Measurements from ENCODE around the gene WDR82. TPM values are rescaled to one million over a fixed set of nuclear protein-coding genes. Genes with fewer than 3 reads are reported as not detected.

The WDR82 gene
- total and polyA plus RNA-seq, 12 donors, result 19.3 to 78.4 (median 69.4) TPM

- Histone ChIP-seq H3K4me3 (no peak overlapping the region), H3K27me3 (no peaks in the 10 kb centered on the region), H3K4me1 (peaks cover 0 to 8% (median 3%) of the 10 kb centered on the region in 9 donors), H3K36me3 (peaks cover 0 to 12% (median 0%) of the 10 kb centered on the region in 9 donors), H3K9me3 (no peaks in the 10 kb centered on the region), H3K27ac (no peak overlapping the region)
- TF ChIP-seq CTCF (IDR thresholded peaks at IDR 0.05), result no peak
- intact Hi-C loops (cut with DNase I), result no loop called here
- no peak for ATAC-seq
- DNase-seq, result no peak
Measured at GRCh38 chr3:52325686-52326085, 47.2 kb upstream of the WDR82 start.

- TF ChIP-seq CTCF (IDR thresholded peaks at IDR 0.05), result no peak
- intact Hi-C loops (cut with DNase I), result no loop called here
- Histone ChIP-seq H3K27ac (no peak overlapping the region), H3K27me3 (no peaks in the 10 kb centered on the region), H3K9me3 (no peaks in the 10 kb centered on the region), H3K4me3 (no peak overlapping the region), H3K4me1 (peaks cover 0 to 8% (median 3%) of the 10 kb centered on the region in 9 donors), H3K36me3 (peaks cover 0 to 17% (median 0%) of the 10 kb centered on the region in 9 donors)
- 94 to 96% methylated on average over 9 of the region's 9 CpGs for WGBS, 2 donors
- DNase-seq, result no peak
- no peak for ATAC-seq
Measured at GRCh38 chr3:52324676-52325075, 46.2 kb upstream of the WDR82 start.

GRCh38 chr3:52323526-52324295, 45.3 kb upstream of the WDR82 start:
- H3K9me3 ChIP-seq, result no peaks in the 10 kb centered on the region
- no peak overlapping the region for H3K4me3 ChIP-seq
- intact Hi-C loops (cut with DNase I), result no loop called here
- peaks cover 0 to 10% (median 3%) of the 10 kb centered on the region in 9 donors for H3K4me1 ChIP-seq
- H3K27me3 ChIP-seq, result no peaks in the 10 kb centered on the region
- ATAC-seq, result peak in 4 of 8 donors; percentile 23 to 50 (median 36)
- 83 to 87% methylated on average over 11 of the region's 11 CpGs for WGBS, 2 donors
- peaks cover 0 to 17% (median 0%) of the 10 kb centered on the region in 9 donors for H3K36me3 ChIP-seq
- no peak for DNase-seq
- H3K27ac ChIP-seq, result no peak overlapping the region
- TF ChIP-seq CTCF (IDR thresholded peaks at IDR 0.05), result no peak

GRCh38 chr3:52322466-52322865, 44.0 kb upstream of the WDR82 start:
- Histone ChIP-seq H3K9me3 (no peaks in the 10 kb centered on the region), H3K4me3 (no peak overlapping the region), H3K4me1 (peaks cover 7 to 22% (median 12%) of the 10 kb centered on the region in 9 donors), H3K27me3 (no peaks in the 10 kb centered on the region), H3K36me3 (peaks cover 0 to 12% (median 0%) of the 10 kb centered on the region in 9 donors), H3K27ac (no peak overlapping the region)
- ATAC-seq (no peak), DNase-seq (no peak)
- WGBS, 2 donors, result 91 to 92% methylated on average over 7 of the region's 7 CpGs
- TF ChIP-seq CTCF (IDR thresholded peaks at IDR 0.05), result no peak
- intact Hi-C loops (cut with DNase I), result no loop called here

All from heart right ventricle (tissue), 16 donors.